DLD1 (cell line): ENCODE measurements around the gene RCOR1.
"Not testable (repeated sequence)": the region's sequence is repeated elsewhere in the genome, so short reads cannot be mapped to it uniquely, and the experiment has no call there.

Experiments
- in situ Hi-C: cut with HindIII; loops from 2 replicates; pipeline ENCODE4 v1.10.0; 2017; ENCODE audit warnings: low sequenced_read_pairs

RCOR1 gene

GRCh38 chr14:102739190-102739469, 146.7 kb downstream of the RCOR1 start:
- in situ Hi-C loops: no loop called here

GRCh38 chr14:102746634-102747438, 154.4 kb downstream of the RCOR1 start:
- in situ Hi-C loops: no loop called here

- in situ Hi-C loops: no loop called here
Observed at GRCh38 chr14:102748806-102749205, 156.4 kb downstream of the RCOR1 start.

- in situ Hi-C loops: no loop called here
Observed at GRCh38 chr14:102749393-102750305, 157.2 kb downstream of the RCOR1 start.

GRCh38 chr14:102750376-102750775, 157.9 kb downstream of the RCOR1 start:
- in situ Hi-C loops: no loop called here

DNA sequence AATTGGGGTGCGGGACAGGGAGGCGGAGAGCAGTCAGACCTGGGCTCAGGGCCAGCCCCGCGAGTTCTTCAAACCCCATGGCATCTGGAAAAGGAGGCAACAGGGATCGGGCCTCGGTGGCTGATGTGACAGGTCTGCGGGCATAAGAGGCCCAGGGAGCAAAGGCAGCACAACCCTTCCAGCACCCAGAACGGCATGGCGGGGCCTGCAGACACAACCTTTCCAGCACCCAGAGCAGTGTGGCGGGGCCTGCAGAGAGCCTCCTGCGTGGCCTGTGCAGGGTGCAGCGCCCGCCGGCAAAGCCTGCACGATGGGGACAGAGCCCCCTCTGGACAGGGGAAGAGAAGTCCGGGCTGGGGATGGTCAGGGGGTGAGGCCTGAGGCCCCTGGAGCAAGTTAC, 158.6 kb downstream of the RCOR1 start:
- in situ Hi-C loops: no loop called here

DNA sequence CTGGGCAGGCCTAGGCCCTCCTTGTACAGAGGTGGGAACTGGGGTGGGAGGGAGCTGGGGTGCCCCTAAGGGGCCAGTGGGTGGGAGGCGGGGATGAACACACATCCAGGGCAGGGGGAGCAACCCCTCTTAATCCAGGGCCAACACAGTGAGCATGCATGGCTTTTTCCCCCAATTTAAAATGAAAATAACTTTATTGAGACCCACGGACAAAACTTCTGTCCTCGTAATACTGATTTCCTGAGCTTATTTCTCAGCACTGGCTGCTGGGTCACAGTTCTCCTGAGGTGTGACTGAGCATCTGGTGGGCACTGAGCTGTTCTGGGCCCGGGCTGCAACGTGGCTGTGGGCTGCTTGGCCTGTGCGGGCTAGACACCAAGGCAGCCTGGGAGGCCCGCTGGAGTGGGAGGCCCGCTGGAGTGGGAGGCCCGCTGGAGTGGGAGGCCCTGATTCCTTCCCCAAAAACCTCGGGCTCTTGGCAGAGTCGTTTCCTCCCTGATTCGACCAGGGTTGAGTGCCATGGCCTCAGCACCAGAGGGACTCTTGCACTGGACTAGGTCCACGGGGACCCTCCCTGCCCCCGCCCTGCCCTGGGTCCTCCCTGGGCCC, 159.9 kb downstream of the RCOR1 start:
- in situ Hi-C loops: no loop called here

DNA sequence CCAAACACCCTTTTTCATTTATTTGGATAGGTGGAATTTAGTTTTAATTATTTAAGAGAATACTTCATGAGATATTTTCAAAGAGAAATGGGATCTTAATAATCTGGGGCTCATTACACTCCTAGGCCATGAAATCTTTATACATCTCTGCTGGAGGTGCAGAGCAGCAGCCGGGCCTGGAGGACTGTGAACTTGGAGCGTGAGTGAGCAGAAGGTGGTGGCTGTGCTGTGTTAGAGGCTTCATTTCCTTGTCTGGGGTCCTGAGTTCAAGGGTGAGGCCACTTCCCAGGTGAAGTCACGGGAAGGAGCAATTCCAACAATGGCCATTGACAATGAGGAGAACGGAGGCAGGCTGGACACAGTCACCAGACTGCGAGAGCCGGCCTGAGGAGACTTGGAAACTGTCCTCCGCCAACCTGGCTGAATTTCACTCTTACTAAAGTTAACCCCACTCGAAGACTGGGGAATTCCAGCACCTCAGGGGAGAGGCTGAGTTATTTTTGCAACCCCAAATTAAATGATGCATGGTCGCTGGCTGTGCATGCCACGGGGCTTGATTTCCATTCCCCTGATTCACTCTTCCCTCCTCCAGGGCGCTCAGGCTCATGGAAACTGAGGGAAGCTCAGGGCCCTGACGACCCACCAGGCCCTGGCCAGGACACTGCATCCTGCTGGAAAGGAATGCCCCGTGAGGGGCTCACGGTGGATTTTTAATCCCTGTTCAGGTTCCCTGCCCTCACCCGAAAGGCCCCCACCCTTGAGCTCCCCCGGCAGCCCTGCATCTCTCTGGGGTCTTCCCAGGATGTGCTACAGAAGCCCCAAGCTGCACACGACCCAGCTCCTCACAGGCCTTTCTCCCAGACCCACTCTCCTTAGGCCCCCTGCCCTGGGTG, 162.2 kb downstream of the RCOR1 start:
- in situ Hi-C loops: no loop called here

DNA sequence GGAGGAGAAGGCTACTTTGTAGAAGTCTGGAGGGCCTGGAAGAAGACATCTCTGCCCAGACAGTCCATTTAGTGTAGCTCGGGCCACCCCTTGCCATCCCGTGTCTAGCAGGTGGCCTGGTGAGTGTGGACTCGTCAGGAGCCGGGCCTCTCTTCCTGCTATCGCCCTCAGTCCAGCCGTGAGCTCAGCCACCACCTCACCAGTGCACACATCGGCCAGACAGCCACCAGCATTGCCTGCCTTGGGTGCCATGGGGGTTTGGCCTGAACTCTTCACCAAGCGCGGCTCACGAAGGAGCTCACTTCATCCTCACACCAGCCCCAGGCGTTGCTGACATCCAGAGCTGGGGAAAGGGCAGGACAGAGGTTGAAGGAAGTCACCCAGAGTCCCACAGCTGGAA, 165.2 kb downstream of the RCOR1 start:
- in situ Hi-C loops: no loop called here

GRCh38 chr14:102758087-102758486, 165.6 kb downstream of the RCOR1 start:
- in situ Hi-C loops: no loop called here

GRCh38 chr14:102759456-102760187, 167.2 kb downstream of the RCOR1 start:
- in situ Hi-C loops: no loop called here

- in situ Hi-C loops: no loop called here
Observed at GRCh38 chr14:102760496-102761193, 168.2 kb downstream of the RCOR1 start.

DNA sequence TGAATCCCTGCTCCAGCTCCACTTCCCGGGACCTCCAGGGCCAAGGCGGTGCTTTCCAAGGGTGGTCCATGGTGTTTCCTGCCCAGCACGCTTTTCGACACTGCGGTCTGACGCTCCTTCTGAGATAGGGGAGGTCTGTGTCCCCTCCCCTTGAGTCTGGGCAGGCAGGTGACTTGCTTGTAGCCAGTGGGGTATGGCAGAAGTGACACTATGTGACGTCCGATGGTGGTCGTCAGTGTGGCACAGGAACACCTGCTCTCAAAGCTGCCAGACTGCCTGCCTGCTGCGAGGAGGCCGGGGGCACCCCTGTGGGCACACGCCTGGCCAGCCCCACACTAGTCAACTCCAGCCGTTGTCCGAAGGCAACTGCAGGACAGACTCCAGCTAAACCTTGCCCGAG, 168.8 kb downstream of the RCOR1 start:
- in situ Hi-C loops: no loop called here

DNA sequence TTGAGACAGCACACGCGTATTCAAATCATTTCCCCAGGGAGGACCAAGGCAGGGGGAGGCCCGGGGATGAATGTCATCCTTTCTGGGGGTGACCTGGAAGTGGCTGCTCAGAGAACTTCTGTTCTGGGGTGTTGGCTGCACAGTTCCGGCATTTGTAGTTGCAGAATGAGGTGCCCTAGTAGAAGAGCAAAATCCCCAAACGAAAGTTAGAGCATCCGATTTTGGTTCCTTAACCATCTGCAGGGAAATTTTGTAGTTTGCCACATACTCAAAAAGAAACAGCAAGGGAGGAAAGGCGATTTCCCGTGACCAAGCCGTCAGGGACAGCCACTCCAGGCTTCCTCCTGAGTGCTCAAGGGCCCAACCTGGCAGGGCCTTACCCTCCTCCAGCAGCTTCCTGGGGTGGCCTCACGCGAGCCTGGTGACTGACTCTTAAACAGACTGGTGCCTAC, 171.8 kb downstream of the RCOR1 start:
- in situ Hi-C loops: no loop called here

GRCh38 chr14:102765770-102766169, 173.3 kb downstream of the RCOR1 start:
- in situ Hi-C loops: not testable (repeated sequence)

- in situ Hi-C loops: no loop called here
Observed at GRCh38 chr14:102768223-102769048, 176.0 kb downstream of the RCOR1 start.

GRCh38 chr14:102769049-102769327, 176.5 kb downstream of the RCOR1 start:
- in situ Hi-C loops: no loop called here

DNA sequence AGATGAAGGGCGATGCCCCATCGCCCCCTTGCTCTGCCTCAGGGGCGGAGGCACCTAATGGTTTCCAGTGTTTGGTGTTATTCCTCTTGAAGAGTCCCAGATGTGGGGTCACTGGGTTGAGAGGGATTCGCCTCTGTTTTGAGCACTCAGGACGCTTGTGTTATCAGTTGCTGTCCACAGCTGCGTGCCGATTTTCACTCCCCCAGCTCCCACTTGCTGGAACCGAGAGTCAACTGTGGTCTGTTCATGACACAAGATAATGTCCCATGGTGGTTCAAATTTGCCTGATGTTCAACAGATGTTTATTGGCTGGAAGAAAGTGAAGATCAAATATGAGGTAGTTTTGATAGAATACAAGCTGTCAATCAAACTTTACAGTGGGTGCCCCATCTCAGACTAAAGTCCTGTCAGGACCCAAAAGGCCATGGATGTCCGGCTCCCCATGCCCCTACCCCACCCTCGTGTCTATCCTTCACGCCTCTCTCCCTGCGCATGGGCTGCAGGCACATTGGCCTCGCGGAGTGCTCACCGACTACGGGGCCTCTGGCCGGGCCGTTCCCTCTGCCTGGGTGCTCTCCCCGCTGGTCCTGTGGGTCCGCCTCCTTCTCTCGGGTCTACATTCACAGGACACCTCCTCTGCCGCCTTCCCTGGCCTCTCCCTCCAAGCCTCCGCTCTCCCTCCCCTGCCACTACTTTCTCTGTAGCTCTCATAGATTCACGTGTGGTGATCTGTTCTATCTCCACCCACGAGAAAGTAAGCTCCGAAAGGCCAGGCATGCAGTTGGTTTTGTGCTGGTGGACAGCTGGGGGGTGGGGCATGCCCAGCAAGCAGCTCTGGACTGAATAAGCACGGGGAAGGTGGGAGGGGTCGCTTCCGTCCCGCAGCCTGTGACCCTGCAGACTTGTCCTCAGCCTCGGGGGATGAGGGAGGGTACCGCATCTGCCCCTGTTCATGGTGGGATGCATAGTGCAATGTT, 178.0 kb downstream of the RCOR1 start:
- in situ Hi-C loops: no loop called here
